Tibial nerve (tissue), 4 donors: ENCODE data around the gene RFPL4A. TPM values are rescaled to one million over a fixed set of nuclear protein-coding genes. Genes with fewer than 3 reads are reported as not detected.
"Not testable (repeated sequence)": the region's sequence is repeated elsewhere in the genome, so short reads cannot be mapped to it uniquely, and the experiment has no call there.

ENCODE experiments used
- DNase-seq, 2 donors: peaks; one replicate each; pipeline ENCODE4 v3.0.0-alpha.2; 2019; ENCODE audit warnings: low spot score in 2 of 2
- H3K27ac ChIP-seq, 4 donors: fragments of 200-600 bp; sonication (generic) in 3 of 4; one replicate each; pipeline ENCODE4 v1.5.1; 2017 to 2019; ENCODE audit warnings: mild to moderate bottlenecking in 1 of 4
- H3K27me3 ChIP-seq, 2 donors: fragments of 200-600 bp; sonication (generic) in 1 of 2; one replicate each; pipeline versions ENCODE4 v1.5.1 to v1.6.0; 2017 to 2019
- H3K36me3 ChIP-seq, 3 donors: fragments of 200-600 bp; sonication (generic); one replicate each; pipeline ENCODE4 v1.5.1; 2018 to 2019
- H3K4me1 ChIP-seq, 4 donors: fragments of 200-600 bp; sonication (generic) in 3 of 4; one replicate each; pipeline ENCODE4 v1.5.1; 2017 to 2019
- H3K4me3 ChIP-seq, 4 donors: fragments of 200-600 bp; sonication (generic) in 3 of 4; one replicate each; pipeline ENCODE4 v1.5.1; 2017 to 2019; ENCODE audit warnings: mild to moderate bottlenecking in 1 of 4, moderate library complexity in 1 of 4
- H3K9me3 ChIP-seq, 4 donors: fragments of 200-600 bp; sonication (generic) in 3 of 4; one replicate each; pipeline ENCODE4 v1.5.1; 2017 to 2019
- CTCF ChIP-seq, 5 experiments: fragments of 200-600 bp in 3 of 5; fragments of 450-650 bp in 2 of 5; sonication (generic) in 3 of 5; IDR thresholded peaks; one replicate each; pipeline ENCODE4 v1.5.1; 2016 to 2019; ENCODE audit warnings: antibody characterized with exemption in 5 of 5, mild to moderate bottlenecking in 3 of 5, moderate library complexity in 2 of 5
- EP300 ChIP-seq, 2 donors: sonication (generic); formaldehyde crosslinking; IDR thresholded peaks; one replicate each; pipeline ENCODE4 v1.6.1; 2017; ENCODE audit warnings: antibody characterized with exemption in 2 of 2, mild to moderate bottlenecking in 1 of 2
- POLR2A ChIP-seq, 2 donors: fragments of 450-650 bp; IDR thresholded peaks; one replicate each; pipeline ENCODE4 v1.6.1; 2017; ENCODE audit warnings: antibody characterized with exemption in 2 of 2, mild to moderate bottlenecking in 2 of 2, moderate library complexity in 2 of 2
- WGBS, 2 donors: methylation state at CpG; one replicate each; pipeline ENCODE4 v1.1.5; 2018; 5-methylcytosine and 5-hydroxymethylcytosine counted together
- total RNA-seq, 4 donors: library from RNA; depleted of rRNA; stranded (reverse); fragments of >200 nt; gene quantifications; one replicate each; pipeline ENCODE4 v1.1.0, GENCODE V29; 2016

The RFPL4A gene
- total RNA-seq: 1 to 10 TPM in 1 of 4 donors, not detected in 3; 1.2 TPM

DNA sequence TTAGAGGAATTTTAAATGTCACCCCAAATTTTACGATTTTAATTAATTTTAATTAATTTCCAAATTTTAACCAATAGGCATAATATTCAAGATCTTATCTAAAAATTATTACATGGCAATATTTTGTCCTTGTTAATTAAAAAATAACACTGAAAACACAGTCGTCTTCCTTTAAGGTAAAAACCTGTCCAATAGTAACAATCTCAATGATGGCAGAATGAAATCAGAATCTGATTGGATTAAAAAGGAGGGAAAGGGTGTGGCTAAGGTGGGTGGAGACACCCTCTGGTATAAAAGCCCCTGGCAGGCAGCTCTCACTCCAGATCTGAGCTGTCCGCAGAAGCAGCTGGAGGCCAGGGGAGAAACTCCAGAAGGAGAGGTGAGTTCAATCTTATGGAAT, at the start of gene RFPL4A:
RFPL4A (plus strand) TSS at position 301 of the 400 bp plus-strand sequence. CDS start 2,704 bp downstream, outside the sequence.
- 80 to 90% methylated on average over 3 of the region's 3 CpGs for WGBS, 2 donors
- not testable (repeated sequence) for H3K9me3 ChIP-seq, H3K4me1 ChIP-seq, H3K4me3 ChIP-seq, H3K27me3 ChIP-seq, H3K27ac ChIP-seq, H3K36me3 ChIP-seq, DNase-seq

DNA sequence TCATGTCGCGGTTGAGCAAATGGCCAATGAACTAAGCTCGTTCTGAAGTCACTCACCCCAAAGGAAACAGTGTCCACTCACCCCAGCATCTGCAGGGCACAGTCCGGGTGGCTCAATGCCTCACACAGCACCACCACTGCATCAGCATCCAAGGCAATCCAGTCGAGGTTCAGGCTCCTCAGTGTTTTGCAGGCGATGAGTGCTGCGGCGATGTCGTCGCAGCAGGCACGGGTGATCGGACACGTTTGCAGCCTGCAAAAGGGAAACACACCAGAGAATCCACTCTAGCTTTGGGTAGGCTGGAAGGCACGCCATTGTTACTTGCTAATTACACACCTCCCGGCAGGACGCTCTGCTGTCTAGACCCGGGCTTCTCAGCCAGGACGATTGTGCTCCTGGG, 47.2 kb upstream of the RFPL4A start:
- no peak for TF ChIP-seq CTCF (IDR thresholded peaks at IDR 0.05)
- no peak for TF ChIP-seq EP300 (IDR thresholded peaks at IDR 0.05)
- WGBS, 2 donors: 70 to 84% methylated on average over 18 of the region's 18 CpGs
- Histone ChIP-seq H3K9me3 (no peaks in the 10 kb centered on the region), H3K4me1 (no peaks in the 10 kb centered on the region), H3K4me3 (no peak overlapping the region), H3K27me3 (peaks cover 0 to 4% of the 10 kb centered on the region in 2 donors), H3K27ac (no peak overlapping the region), H3K36me3 (no peaks in the 10 kb centered on the region)
- no peak for DNase-seq

DNA sequence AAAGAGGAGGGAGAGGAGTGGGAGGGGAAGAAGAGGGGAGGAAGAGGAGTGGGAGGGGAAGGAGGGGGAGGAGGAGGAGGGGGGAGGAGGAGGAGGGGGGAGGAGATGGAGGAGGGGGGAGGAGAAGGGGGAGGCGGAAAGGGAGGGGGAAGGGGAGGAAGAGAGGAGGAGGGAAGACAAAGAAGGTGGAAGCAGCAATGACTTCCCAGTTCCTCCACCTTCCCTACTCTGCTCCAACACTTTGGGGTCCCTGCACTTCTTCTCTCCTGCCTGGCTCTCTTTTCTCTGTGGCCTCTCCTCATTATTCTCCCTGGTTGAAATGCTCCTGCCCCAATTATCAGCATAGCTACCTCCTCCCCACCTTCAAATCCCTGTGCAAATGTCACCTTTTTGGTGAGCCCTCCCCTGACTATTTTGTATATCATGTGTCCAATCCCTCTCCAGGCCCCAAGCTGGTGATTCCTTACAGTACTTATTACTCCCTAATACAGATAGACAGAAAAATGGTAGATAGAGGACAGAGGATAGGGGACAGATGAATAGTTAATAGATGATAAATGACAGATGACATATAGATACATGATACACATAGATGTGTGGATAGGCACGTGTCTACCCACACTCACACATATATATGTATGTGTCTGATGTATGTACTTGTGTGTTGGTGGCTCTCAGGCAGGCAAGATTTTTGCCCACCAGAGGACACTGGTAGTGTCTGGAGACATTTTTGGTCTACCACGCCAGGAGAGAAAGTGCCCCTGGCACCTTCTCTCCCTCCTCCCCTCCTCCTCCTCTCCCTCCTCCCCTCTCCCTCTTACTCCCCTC, 45.9 kb upstream of the RFPL4A start:
- H3K4me3 ChIP-seq: no peak overlapping the region
- H3K27me3 ChIP-seq: peaks cover 0 to 4% of the 10 kb centered on the region in 2 donors
- no peaks in the 10 kb centered on the region for H3K9me3 ChIP-seq
- no peaks in the 10 kb centered on the region for H3K4me1 ChIP-seq
- TF ChIP-seq POLR2A (IDR thresholded peaks at IDR 0.05) (no peak), EP300 (IDR thresholded peaks at IDR 0.05) (no peak)
- DNase-seq: no peak
- 87 to 90% methylated on average over 2 of the region's 3 CpGs for WGBS, 2 donors
- H3K27ac ChIP-seq: no peak overlapping the region
- no peaks in the 10 kb centered on the region for H3K36me3 ChIP-seq

DNA sequence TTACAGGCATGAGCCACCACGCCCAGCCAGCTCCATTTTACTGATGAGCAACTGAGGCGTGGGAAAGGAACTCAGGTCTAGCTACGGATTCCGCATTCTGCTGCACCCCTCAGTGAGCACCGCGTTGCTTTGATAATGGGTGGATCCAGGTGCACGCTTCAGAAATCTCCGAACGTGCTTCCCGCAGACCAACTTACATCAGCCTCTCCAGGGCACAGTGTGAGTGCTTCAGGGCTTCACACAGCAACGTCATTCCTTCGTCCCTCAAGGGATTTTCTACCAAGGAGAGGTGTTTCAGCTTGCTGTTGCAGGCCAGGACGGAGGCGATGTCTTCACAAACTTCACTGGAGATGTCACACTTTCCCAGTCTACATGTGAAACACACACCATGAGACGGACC, 42.4 kb upstream of the RFPL4A start:
- TF ChIP-seq EP300 (IDR thresholded peaks at IDR 0.05): no peak
- TF ChIP-seq POLR2A (IDR thresholded peaks at IDR 0.05): no peak
- TF ChIP-seq CTCF (IDR thresholded peaks at IDR 0.05): no peak
- Histone ChIP-seq H3K27ac (no peak overlapping the region), H3K4me3 (no peak overlapping the region), H3K36me3 (no peaks in the 10 kb centered on the region), H3K9me3 (peaks cover 0 to 23% (median 0%) of the 10 kb centered on the region in 4 donors), H3K4me1 (no peaks in the 10 kb centered on the region), H3K27me3 (peaks cover 0 to 4% of the 10 kb centered on the region in 2 donors)
- 89 to 90% methylated on average over 15 of the region's 15 CpGs for WGBS, 2 donors
- DNase-seq: no peak

DNA sequence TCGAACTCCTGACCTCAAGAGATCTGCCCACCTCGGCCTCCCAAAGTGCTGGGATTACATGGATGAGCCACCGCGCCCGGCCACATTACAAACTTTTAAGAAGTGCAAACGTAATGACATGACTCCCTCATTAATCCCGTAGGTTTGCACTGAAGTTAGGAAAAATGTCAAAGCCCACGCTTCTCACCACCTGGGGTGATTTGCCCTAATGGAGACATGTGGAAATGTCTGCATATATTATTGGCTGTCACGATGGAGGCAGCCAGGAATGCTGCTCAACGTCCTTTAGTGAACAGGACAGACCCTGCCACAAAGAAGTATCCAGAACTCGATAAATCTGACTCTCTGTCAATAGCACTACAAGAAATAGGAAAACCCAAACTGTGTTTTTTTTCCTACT, 41.6 kb upstream of the RFPL4A start:
- no peak for DNase-seq
- no peak for TF ChIP-seq CTCF (IDR thresholded peaks at IDR 0.05)
- no peak for TF ChIP-seq POLR2A (IDR thresholded peaks at IDR 0.05)
- TF ChIP-seq EP300 (IDR thresholded peaks at IDR 0.05): no peak
- no peak overlapping the region for H3K27ac ChIP-seq
- peaks cover 0 to 29% (median 0%) of the 10 kb centered on the region in 4 donors for H3K9me3 ChIP-seq
- H3K4me1 ChIP-seq: no peaks in the 10 kb centered on the region
- no peaks in the 10 kb centered on the region for H3K36me3 ChIP-seq
- no peak overlapping the region for H3K4me3 ChIP-seq
- 72 to 83% methylated on average over 11 of the region's 11 CpGs for WGBS, 2 donors
- peaks cover 0 to 4% of the 10 kb centered on the region in 2 donors for H3K27me3 ChIP-seq

DNA sequence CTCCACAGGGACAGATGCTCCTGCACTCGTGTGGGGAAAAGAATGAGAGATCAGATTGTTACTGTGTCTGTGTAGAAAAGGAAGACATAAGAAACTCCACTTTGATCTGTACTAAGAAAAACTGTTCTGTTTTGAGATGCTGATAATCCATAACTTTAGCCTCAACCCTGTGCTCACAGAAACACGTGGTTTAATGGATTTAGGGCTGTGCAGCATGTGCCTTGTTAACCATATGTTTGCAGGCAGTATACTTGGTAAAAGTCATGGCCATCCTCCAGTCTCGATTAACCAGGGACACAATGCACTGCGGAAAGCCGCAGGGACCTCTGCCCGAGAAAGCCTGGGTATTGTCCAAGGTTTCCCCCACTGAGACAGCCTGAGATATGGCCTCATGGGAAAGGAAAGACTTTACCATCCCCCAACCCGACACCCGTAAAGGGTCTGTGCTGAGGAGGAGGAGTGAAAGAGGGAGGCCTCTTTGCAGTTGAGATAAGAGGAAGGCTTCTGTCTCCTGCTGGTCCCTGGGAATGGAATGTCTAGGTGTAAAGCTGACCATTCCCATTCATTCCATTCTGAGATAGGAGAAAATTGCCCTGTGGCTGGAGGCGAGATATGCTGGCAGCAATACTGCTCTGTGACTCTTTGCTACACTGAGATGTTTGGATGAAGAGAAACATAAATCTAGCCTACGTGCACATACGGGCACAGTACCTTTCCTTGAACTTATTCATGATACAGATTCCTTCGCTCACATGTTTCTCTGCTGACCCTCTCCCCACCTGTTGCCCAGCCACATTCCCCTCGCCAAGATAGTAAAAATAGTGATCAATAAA, 40.8 kb upstream of the RFPL4A start:
- H3K9me3 ChIP-seq: peaks cover 0 to 33% (median 0%) of the 10 kb centered on the region in 4 donors
- not testable (repeated sequence) for H3K36me3 ChIP-seq, H3K27ac ChIP-seq, H3K4me3 ChIP-seq, H3K4me1 ChIP-seq, DNase-seq, H3K27me3 ChIP-seq
- 36 to 56% methylated on average over 13 of the region's 13 CpGs for WGBS, 2 donors
